GM18507 (cell line): ENCODE measurements around the gene AMPD3.
"Not testable (repeated sequence)": the region's sequence is repeated elsewhere in the genome, so short reads cannot be mapped to it uniquely, and the experiment has no call there.

Experiments
- DNase-seq: peaks from one replicate; pipeline ENCODE4 v3.0.0; 2011; ENCODE audit warnings: low read depth; ENCODE audit not compliant: insufficient read length; ENCODE audit errors: extremely low spot score
- FAIRE-seq: peaks from 2 replicates; lab custom pipeline; 2011; peaks lifted over from hg19 to GRCh38; lab: Jason Lieb, UNC

Gene AMPD3

DNA sequence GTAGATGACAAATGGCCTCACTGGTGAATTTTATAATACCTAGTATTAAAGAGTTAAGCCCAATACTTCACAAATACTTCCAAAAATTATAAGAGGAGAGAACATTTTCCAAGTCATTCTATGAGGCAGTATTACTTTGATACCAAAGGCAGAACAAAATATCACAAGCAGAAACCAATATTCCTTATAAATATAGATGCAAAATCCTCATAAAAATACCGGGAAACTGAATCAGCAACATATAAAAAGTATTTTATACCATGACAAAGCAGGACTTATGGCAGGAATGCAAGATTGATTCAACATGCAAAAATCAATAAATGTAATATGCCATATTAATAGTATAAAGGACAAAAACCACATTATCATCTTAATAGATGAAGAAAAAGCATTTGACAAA is 22.1 kb upstream of the AMPD3 start:
- FAIRE-seq (no peak), DNase-seq (no peak)

- no peak for FAIRE-seq
- DNase-seq, result no peak
Observed at GRCh38 chr11:10436224-10436623, 18.8 kb upstream of the AMPD3 start.

DNA sequence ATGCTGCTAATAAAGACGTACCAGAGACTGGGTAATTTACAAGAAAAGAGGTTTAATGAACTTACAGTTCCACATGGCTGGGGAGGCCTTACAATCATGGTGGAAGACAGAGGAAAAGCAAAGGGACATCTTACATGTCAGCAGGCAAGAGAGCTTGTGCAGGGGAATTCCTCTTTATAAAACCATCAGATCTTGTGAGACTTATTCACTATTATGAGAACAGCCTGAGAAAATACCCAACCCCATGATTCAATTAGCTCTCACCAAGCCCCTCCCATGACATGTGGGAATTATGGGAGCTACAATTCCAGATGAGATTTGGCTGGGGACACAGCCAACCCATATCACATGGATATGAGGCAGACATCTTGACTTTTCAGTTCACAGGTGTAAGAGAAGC is 18.4 kb upstream of the AMPD3 start:
- peak; percentile 45 for FAIRE-seq
- DNase-seq, result not testable (repeated sequence)

GRCh38 chr11:10438458-10438857 is 16.6 kb upstream of the AMPD3 start:
- FAIRE-seq (no peak), DNase-seq (no peak)

DNA sequence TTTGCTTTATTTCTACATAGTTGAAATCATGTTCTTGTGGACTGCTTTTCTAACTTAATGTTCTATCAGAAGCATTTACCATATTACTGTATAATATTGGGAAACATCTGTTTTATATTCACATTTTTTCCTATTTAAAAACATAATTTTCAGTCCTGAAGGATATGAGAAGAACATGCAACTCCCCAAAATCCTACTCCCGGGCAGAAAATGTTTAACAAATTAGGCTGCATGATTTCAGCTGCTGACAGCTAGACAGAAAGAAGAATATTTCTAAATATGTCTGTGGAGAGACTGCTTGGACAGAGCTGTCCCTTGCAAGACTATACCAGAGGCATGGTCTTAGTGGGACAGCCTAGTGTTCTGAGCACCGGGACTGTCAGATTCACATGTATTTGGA is 15.7 kb upstream of the AMPD3 start:
- no peak for DNase-seq
- FAIRE-seq, result no peak

GRCh38 chr11:10439924-10440323 is 15.1 kb upstream of the AMPD3 start:
- FAIRE-seq (no peak), DNase-seq (no peak)

GRCh38 chr11:10440401-10440800 is 14.7 kb upstream of the AMPD3 start:
- DNase-seq, result no peak
- FAIRE-seq, result no peak

DNA sequence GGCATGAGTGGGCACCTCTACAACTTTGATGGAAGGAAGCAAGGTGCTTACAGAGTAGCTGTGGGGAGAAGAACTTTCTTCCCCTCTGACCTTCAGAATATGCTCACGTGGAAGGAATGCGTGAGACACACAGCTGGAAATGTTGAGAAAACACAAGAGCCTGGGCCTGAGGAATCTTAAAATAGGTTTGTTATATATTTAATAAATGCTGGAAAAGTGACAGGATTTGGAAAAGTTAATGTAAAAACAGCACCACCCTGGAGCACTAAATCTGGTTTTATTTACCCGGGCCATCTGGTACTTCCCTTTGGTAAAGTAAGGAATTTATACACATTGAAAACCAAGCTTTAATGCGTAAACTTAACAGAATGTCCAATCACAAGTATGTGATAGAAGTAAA is 14.0 kb upstream of the AMPD3 start:
- no peak for DNase-seq
- no peak for FAIRE-seq

GRCh38 chr11:10441652-10442503 is 13.2 kb upstream of the AMPD3 start:
- DNase-seq (no peak), FAIRE-seq (peak; percentile 90)

DNA sequence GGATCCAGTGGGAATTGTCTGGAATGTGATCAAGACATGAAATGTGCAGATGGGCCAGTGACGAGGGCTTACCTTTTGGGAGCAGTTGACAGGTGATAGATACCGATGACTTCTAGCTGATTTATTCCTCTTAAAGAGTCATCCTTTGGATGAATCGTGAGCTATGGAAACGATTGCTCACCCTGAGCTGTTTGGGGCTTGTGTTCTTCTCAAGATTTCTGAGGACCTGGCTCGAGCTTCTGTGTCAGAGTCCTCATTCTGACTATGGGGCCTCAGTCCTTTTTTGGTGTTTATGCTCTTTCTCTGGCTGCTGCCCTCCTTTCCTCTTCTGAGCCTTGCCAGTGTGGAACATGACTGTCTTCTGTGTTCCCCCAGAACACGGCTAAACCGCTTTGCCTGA is 11.9 kb upstream of the AMPD3 start:
- no peak for FAIRE-seq

DNA sequence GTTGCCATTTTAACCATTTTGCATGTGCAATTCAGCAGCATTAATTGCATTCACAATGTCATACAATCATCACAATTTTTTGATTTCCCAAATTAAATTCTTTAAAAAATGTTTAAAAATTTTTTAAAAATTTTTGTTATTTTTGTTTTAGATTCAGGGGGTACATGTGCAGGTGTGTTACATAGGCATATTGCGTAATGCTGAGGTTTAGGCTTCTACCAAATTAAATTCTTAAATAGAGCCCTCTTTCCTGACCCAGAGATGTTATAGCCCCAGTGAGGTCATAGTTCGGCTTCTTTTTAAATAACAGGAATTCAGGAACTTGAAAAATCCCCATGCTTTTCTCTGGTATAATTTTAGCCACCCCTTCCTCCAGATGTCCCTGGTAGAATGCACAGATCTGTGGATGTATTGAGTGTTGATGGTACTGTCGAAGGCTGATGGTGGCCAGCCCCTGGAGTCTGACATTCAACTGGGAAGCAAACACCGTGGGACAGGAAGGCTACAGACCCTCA is 11.3 kb upstream of the AMPD3 start:
- FAIRE-seq (no peak), DNase-seq (no peak)

More for the DNA sequence above, 11.9 kb upstream of the AMPD3 start:
- no peak for DNase-seq

DNA sequence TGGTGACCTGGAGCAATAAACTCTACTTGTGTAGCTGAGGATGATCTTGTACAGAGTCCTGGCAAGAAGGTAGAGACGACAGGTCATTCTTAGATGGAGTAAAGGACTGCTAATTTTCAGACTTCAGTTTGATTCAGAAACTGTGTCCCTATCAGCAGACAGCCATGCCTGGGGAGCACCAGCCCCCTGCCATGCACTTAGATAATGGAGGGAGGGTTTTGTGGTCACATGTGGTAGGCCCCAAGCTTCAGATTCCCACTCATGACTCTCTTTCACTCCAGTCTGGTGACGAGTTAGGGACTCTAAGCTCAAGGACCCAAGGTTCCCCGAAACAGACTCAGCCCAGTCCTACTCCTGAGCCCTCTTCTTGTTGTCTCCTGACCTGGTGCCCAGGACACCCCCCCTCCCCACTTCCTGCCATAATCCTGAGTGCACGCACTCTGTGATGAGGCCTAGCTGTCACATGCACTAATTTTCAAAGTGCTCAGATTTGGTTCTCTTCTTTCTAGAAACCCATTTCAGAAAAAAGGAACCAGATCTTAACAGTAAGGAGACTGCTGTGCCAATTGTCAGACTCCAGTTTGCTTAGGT is 10.2 kb upstream of the AMPD3 start:
- DNase-seq (no peak), FAIRE-seq (no peak)

DNA sequence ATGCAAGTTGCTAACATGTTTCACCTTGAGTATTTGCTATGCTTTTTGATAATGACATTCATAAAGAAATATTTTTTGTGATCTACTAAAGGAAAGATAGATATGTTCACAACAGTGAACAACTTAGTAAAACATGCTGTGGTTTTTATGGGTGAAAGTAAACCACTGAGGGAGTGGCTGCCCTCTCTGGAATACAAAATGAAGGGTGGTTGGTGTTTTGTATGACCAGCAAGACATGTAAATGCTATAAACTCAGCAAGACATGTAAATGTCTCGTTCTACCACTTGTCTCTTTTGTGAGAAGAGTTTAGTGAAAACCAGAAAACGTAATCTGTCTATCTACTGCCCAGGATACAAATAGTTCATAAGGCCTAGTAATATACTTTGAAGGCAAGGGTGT is 7.6 kb upstream of the AMPD3 start:
- no peak for DNase-seq
- FAIRE-seq, result no peak

DNA sequence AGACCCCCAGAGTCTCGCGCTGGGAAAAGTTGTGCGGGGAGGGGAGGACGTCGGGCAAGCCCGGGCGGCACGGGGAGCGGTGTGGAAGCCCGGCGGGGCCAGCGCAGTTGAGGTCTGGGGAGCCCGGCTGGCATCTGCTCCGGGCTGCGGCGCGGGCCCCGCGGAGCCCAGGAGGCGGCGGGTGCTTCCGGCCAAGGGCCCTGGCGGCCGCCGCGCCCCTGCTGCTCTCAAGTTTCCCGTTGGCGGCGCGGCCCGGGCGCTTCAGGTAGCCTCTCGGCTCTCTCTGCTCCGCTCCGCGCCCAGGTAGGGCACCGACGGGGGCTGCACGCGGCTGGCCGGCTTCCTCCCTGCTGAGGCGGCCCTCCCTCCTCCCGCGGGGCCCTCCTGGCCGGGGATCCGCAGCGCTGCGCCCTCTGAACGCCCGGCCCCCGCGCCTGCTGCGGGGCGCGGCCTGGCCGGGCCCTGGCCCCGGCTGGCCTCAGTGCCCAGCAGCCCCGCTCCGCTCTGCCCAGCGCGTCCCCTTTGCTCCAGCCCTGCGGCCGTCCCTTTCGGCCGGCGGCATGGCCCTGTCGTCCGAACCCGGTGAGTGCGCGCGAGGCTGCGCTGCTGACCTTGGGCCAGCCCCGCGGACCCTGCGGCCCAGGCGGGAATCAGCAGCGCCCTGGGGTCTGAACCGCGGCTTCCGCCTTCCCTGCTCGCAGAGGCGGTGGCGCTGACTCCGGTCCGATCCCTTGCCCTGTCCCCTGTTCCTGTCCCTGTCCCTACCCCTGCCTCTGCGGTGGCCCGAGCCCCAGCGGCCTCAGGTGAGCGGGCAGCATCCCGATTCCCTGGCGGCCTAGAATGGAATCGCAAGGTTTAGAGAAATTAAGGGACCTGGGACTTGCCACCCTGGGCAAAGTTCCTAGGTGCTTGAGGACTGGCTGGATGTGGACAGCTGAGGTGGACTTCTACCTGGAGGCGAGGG is 4.3 kb upstream of the AMPD3 start:
- no peak for DNase-seq
- FAIRE-seq, result peak; percentile 12

DNA sequence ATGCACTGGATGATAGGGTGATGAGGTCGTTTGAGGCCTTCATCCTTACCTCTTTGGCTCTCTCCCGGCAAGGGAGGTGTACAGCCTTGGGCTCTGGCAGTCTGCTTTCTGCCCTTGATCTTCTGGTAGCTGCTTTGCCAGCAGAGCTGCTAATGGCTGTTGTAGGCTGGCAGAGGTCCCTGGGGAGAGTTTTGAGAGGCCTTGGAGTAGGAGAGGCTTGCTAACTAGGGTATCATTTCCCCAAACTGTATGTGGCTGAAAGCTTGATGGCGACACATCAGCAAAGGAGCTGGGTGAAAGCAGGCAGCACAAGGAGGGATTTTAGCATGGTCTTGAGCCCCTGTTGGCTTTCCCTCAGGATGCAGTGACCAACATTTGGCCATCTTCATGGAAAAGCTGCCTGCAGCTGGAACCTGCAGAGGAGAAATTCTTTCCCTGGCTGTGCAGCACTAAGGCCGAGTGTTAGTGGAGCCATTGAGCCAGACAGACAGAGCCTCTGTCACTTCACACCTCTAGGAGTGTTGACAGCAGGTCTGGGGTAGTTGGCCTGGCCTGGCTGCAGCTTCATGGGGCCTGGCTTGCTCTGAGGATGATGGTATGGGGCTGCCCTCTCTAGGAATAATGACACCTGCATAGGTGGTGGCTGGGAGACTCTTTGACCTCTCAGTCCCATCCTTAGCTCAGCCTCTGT is 3.5 kb upstream of the AMPD3 start:
- no peak for DNase-seq
- FAIRE-seq, result no peak

GRCh38 chr11:10452211-10452767 is 2.8 kb upstream of the AMPD3 start:
- no peak for DNase-seq

DNA sequence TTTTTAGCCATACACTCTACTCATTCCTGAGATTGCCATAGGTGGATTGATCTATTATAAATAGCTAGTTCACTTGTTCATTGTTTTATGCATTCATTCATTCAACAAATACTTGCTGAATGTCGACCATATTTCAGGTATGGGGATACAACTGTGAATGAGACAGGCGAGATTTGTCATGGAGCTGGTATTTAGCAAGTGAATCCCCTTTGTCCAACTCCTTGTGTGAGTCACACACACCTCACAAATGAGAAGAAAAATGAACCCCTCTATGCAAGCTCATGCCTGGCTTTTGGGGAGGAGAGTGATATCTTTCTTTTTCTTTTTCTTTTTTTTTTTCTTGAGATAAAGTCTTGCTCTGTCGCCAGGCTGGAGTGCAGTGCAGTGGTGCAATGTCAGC is 1.8 kb upstream of the AMPD3 start:
- FAIRE-seq (no peak), DNase-seq (no peak)

More at GRCh38 chr11:10452211-10452767, 2.8 kb upstream of the AMPD3 start:
- no peak for FAIRE-seq

GRCh38 chr11:10455637-10456487 is 798 bp downstream of the AMPD3 start:
- peak; percentile 82 for FAIRE-seq
- no peak for DNase-seq
